ENCODE measurements around the gene WFS1. TPM values are rescaled to one million over a fixed set of nuclear protein-coding genes. Genes with fewer than 3 reads are reported as not detected.

WFS1 gene
- total RNA-seq, 1 donor from 2014 or later = 11.6 TPM

- no peak for DNase-seq (ENCODE audit: low read depth)
- TF ChIP-seq CTCF (conservative IDR thresholded peaks at IDR 0.05; ENCODE audit: low read depth, low read length) = no peak
- no peak overlapping the region for H3K4me3 ChIP-seq (ENCODE audit: low read depth, low read length)
These were observed 37.6 kb downstream of the WFS1 start for GRCh38 chr4:6307230-6307629.

- no peak overlapping the region for H3K4me3 ChIP-seq (ENCODE audit: low read depth, low read length)
- no peak for DNase-seq (ENCODE audit: low read depth)
- no peak for TF ChIP-seq CTCF (conservative IDR thresholded peaks at IDR 0.05; ENCODE audit: low read depth, low read length)
These were observed 38.2 kb downstream of the WFS1 start for GRCh38 chr4:6307891-6308290.

DNA sequence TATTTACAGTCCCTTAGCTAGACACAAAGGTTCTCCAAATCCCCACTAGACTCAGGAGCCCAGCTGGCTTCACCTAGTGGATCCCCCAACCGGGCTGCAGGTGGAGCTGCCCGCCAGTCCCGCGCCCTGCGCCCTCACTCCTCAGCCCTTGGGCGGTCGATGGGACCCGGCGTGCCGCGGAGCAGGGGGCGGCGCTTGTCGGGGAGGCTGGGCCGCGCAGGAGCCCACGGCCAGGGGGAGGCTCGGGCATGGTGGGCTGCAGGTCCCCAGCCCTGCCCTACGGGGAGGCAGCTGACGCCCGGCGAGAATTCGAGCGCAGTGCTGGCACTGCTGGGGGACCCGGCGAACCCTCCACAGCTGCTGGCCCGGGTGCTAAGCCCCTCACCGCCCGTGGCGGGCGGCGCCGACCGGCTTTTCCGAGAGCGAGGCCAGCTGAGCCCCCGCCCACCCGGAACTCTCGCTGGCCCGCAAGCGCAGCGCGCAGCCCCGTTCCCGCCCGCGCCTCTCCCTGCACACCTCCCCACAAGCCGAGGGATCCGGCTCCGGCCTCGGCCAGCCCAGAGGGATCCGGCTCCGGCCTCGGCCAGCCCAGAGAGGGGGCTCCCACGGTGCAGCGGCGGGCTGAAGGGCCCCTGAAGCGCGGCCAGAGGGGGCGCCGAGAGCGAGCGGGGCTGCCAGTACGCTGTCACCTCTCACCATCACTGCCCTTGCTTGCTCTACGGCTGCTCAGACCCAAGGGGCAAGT lies 39.4 kb downstream of the WFS1 start:
- DNase-seq (ENCODE audit: low read depth) = no peak
- no peak for TF ChIP-seq CTCF (conservative IDR thresholded peaks at IDR 0.05; ENCODE audit: low read depth, low read length)
- H3K4me3 ChIP-seq (ENCODE audit: low read depth, low read length) = peak overlapping the region; percentile 19

DNA sequence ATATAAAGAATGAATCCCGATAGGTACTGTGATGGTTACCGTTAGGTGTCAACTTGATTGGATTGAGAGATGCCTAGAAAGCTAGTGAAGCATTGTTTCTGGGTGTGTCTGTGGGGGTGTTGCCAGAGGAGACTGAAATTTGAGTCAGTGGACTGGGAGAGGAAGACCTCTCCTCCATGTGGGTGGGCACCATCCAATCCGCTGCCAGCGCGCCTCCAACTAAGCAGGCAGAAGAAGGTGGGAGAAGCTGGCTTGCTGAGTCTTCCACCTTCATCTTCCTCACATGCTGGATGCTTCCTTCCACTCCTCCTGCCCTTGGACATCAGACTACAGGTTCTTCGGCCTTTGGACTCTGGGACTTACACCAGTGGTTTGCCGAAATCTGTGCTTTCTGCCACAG lies 40.1 kb downstream of the WFS1 start:
- H3K4me3 ChIP-seq (ENCODE audit: low read depth, low read length) = no peak overlapping the region
- no peak for TF ChIP-seq CTCF (conservative IDR thresholded peaks at IDR 0.05; ENCODE audit: low read depth, low read length)
- no peak for DNase-seq (ENCODE audit: low read depth)

GRCh38 chr4:6313216-6313615 lies 43.6 kb downstream of the WFS1 start:
- no peak overlapping the region for H3K4me3 ChIP-seq (ENCODE audit: low read depth, low read length)
- no peak for DNase-seq (ENCODE audit: low read depth)
- no peak for TF ChIP-seq CTCF (conservative IDR thresholded peaks at IDR 0.05; ENCODE audit: low read depth, low read length)

DNA sequence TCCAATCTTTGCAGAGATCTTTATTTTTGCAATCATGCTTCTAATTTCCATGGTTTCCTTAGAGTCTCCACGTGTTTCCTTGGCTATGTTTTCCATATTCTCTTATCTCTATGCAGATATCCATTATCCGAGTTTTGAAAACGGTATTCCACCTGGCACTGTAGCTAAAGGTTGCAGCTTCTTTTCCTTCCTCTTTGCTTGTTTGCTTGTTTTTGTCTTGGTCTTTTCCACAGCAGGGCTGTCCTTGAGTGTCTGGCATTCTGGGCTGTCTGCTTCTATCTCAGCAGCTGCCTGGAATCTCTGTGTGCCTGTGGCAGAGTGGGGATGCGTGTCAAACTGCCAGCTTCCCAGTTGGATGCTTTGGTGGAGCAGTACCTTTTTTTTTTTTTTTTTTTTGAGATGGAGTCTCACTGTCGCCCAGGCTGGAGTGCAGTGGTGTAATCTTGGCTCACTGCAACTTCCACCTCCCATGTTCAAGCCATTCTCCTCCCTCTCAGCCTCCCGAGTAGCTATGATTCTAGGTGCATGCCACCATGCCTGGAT lies 46.9 kb downstream of the WFS1 start:
- H3K4me3 ChIP-seq (ENCODE audit: low read depth, low read length) = no peak overlapping the region
- DNase-seq (ENCODE audit: low read depth) = no peak
- TF ChIP-seq CTCF (conservative IDR thresholded peaks at IDR 0.05; ENCODE audit: low read depth, low read length) = no peak

- H3K4me3 ChIP-seq (ENCODE audit: low read depth, low read length) = no peak overlapping the region
- no peak for DNase-seq (ENCODE audit: low read depth)
- TF ChIP-seq CTCF (conservative IDR thresholded peaks at IDR 0.05; ENCODE audit: low read depth, low read length) = no peak
These were observed 48.6 kb downstream of the WFS1 start for GRCh38 chr4:6318206-6318605.
